Bronchial epithelial cell (primary cell): ENCODE results near the gene GIPC2. TPM values are rescaled to one million over a fixed set of nuclear protein-coding genes. Genes with fewer than 3 reads are reported as not detected.
"Not testable (repeated sequence)": the region's sequence is repeated elsewhere in the genome, so short reads cannot be mapped to it uniquely, and the experiment has no call there.

ENCODE experiments used
- DNase-seq: peaks from one replicate; pipeline ENCODE4 v3.0.0-alpha.2; 2010; ENCODE audit warnings: low read depth
- FAIRE-seq: peaks from 2 replicates; lab custom pipeline; 2011; peaks lifted over from hg19 to GRCh38; lab: Jason Lieb, UNC
- H3K27me3 ChIP-seq: 2 replicates; pipeline ENCODE4 v1.5.1; 2011; ENCODE audit warnings: low read length; ENCODE audit not compliant: control insufficient read depth, insufficient read depth
- H3K36me3 ChIP-seq: 2 replicates; pipeline ENCODE4 v1.5.1; 2011; ENCODE audit warnings: low read length; ENCODE audit not compliant: control insufficient read depth, insufficient read depth
- H3K4me3 ChIP-seq: 2 replicates; pipeline ENCODE4 v1.5.1; 2011; ENCODE audit warnings: mild to moderate bottlenecking, low read depth, low read length, control low read depth
- CTCF ChIP-seq: IDR thresholded peaks from 2 replicates; pipeline ENCODE4 v1.5.1; 2011; ENCODE audit warnings: mild to moderate bottlenecking, moderate library complexity, low read length, control low read depth, inconsistent platforms; ENCODE audit not compliant: insufficient read depth, severe bottlenecking
- total RNA-seq: library from RNA; depleted of rRNA; stranded (reverse); fragments of >200 nt; gene quantifications from 2 replicates; pipeline ENCODE4 v1.2.1, GENCODE V29; 2014

Gene GIPC2
- total RNA-seq, 1 donor from 2014 or later, result 1.1 TPM

DNA sequence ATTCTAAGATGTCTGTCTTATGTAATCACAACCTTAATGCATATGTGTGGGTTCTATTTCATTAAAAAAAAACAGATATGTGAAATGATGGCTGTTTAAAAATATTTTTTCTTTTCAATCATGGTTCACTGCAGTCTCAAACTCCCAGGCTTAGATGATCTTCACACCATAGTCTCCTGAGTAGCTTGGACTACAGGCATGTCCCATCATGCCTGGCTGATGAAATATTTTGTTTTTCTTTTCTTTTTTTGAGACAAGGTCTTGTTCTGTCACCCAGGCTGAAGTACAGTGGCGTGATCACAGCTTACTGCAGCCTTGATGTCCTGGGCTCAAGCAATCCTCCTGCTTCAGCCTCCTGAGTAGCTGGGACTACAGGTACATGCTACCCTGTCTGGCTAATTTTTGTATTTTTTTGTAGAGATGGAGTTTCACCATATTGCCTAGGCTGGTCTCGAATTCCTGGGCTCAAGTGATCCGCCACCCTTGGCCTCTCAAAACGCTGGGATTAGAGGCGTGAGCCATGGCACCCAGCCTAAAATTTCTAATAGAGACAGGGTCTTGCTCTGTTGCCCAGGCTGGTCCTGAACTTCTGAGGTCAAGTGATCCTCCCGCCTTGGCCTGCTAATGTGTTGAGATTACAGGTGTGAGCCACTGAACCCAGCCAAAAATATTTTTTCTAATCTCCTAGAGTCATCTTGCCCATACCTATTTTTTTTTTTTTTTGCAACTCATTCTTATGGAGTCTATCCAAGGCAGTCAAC, 67.6 kb downstream of the GIPC2 start:
- Histone ChIP-seq H3K36me3 (no peaks in the 10 kb centered on the region), H3K4me3 (no peak overlapping the region), H3K27me3 (no peaks in the 10 kb centered on the region)
- DNase-seq, result peak; percentile 57
- TF ChIP-seq CTCF, result no peak
- FAIRE-seq, result no peak

GRCh38 chr1:78114034-78114956, 68.5 kb downstream of the GIPC2 start:
- H3K4me3 ChIP-seq, result no peak overlapping the region
- peak; percentile 64 for TF ChIP-seq CTCF
- no peak for FAIRE-seq
- no peaks in the 10 kb centered on the region for H3K36me3 ChIP-seq
- H3K27me3 ChIP-seq, result no peaks in the 10 kb centered on the region
- DNase-seq, result peak; percentile 80

GRCh38 chr1:78120485-78120884, 74.7 kb downstream of the GIPC2 start:
- not testable (repeated sequence) for H3K27me3 ChIP-seq, FAIRE-seq, DNase-seq, H3K36me3 ChIP-seq, H3K4me3 ChIP-seq

GRCh38 chr1:78121710-78122109, 75.9 kb downstream of the GIPC2 start:
- TF ChIP-seq CTCF, result no peak
- H3K36me3 ChIP-seq, result no peaks in the 10 kb centered on the region
- no peak overlapping the region for H3K4me3 ChIP-seq
- no peak for FAIRE-seq
- no peak for DNase-seq
- no peaks in the 10 kb centered on the region for H3K27me3 ChIP-seq

DNA sequence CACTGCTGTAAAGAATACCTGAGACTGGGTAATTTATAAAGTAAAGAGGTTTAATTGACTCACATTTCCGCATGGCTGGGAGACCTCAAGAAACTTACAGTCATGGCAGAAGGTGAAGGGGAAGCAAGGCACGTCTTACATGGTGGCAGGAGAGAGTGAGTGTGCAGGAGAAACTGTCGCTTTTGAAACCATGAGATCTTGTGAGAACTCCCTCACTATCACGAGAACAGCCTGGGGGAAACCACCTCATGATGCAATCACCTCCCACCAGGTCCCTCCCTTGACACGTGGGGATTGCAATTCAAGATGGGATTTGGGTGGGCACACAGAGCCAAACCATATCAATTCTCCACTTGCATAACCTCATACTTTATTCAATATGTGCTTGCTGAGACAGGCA, 76.6 kb downstream of the GIPC2 start:
- H3K36me3 ChIP-seq, result no peaks in the 10 kb centered on the region
- H3K4me3 ChIP-seq, result no peak overlapping the region
- TF ChIP-seq CTCF, result no peak
- no peak for DNase-seq
- H3K27me3 ChIP-seq, result no peaks in the 10 kb centered on the region
- no peak for FAIRE-seq

GRCh38 chr1:78126506-78126905, 80.7 kb downstream of the GIPC2 start:
- Histone ChIP-seq H3K36me3 (no peaks in the 10 kb centered on the region), H3K4me3 (no peak overlapping the region), H3K27me3 (no peaks in the 10 kb centered on the region)
- no peak for TF ChIP-seq CTCF
- DNase-seq, result no peak
- peak; percentile 32 for FAIRE-seq
